Colonic mucosa (tissue), 4 donors: ENCODE results near the gene GALNT13. TPM values are rescaled to one million over a fixed set of nuclear protein-coding genes. Genes with fewer than 3 reads are reported as not detected.

Experiments used
- DNase-seq: peaks from one replicate; pipeline ENCODE4 v3.0.0-alpha.2; 2020
- H3K27ac ChIP-seq: fragments of 200-600 bp; one replicate; pipeline ENCODE4 v1.8.0; 2021
- H3K27me3 ChIP-seq: fragments of 200-600 bp; one replicate; pipeline ENCODE4 v1.8.0; 2021
- H3K36me3 ChIP-seq: fragments of 200-600 bp; one replicate; pipeline ENCODE4 v1.8.0; 2021
- H3K4me1 ChIP-seq: fragments of 200-600 bp; one replicate; pipeline ENCODE4 v1.8.0; 2021; ENCODE audit warnings: mild to moderate bottlenecking
- H3K4me3 ChIP-seq: fragments of 200-600 bp; one replicate; pipeline ENCODE4 v1.8.0; 2021
- H3K9ac ChIP-seq, 2 donors: one replicate each; pipeline ENCODE4 v1.7.0; 2013; ENCODE audit warnings: control low read depth in 2 of 2, low read depth in 2 of 2, low read length in 2 of 2
- H3K9me3 ChIP-seq: fragments of 200-600 bp; one replicate; pipeline ENCODE4 v1.8.0; 2021
- CTCF ChIP-seq: fragments of 200-600 bp; IDR thresholded peaks from one replicate; pipeline ENCODE4 v1.8.0; 2022; ENCODE audit warnings: antibody characterized with exemption, mild to moderate bottlenecking
- intact Hi-C: fragments of 100-400 bp; cut with DNase I; formaldehyde crosslinking; loops from one replicate; pipeline ENCODE4 v1.14.1; 2022
- total RNA-seq, 2 donors: library from RNA; stranded (reverse); fragmentation: NEBNext Ultra II Directional in 1 of 2; extraction: Animal tissue kit (Norgen Biotek cat#: 25700) in 1 of 2; gene quantifications; one replicate each; pipeline ENCODE4 v1.2.1, GENCODE V29; 2021
- donor health status: healthy.
- donor health status: DM: no; HTN: no; CAD: no.
- donor health status: DM: no; HTN: no; CAD: no.

GALNT13 gene
- total RNA-seq, 2 donors from 2014 or later: 0.07 to 0.40 TPM

GRCh38 chr2:154013514-154013913 is 141.8 kb downstream of the GALNT13 start:
- Histone ChIP-seq H3K4me1 (no peaks in the 10 kb centered on the region), H3K9me3 (no peaks in the 10 kb centered on the region), H3K4me3 (no peak overlapping the region), H3K36me3 (no peaks in the 10 kb centered on the region), H3K27ac (no peak overlapping the region), H3K9ac (no peak overlapping the region), H3K27me3 (no peaks in the 10 kb centered on the region)
- TF ChIP-seq CTCF: no peak
- DNase-seq: no peak
- intact Hi-C loops: no loop called here

- Histone ChIP-seq H3K9ac (no peak overlapping the region), H3K4me3 (no peak overlapping the region), H3K27ac (no peak overlapping the region), H3K27me3 (no peaks in the 10 kb centered on the region), H3K36me3 (no peaks in the 10 kb centered on the region), H3K4me1 (no peaks in the 10 kb centered on the region), H3K9me3 (no peaks in the 10 kb centered on the region)
- TF ChIP-seq CTCF: no peak
- intact Hi-C loops: no loop called here
- DNase-seq: no peak
Observed at GRCh38 chr2:154015233-154015632, 143.5 kb downstream of the GALNT13 start.

GRCh38 chr2:154029504-154029903 is 157.8 kb downstream of the GALNT13 start:
- Histone ChIP-seq H3K27ac (no peak overlapping the region), H3K4me3 (no peak overlapping the region), H3K36me3 (no peaks in the 10 kb centered on the region), H3K9me3 (no peaks in the 10 kb centered on the region), H3K9ac (no peak overlapping the region), H3K4me1 (no peaks in the 10 kb centered on the region), H3K27me3 (no peaks in the 10 kb centered on the region)
- DNase-seq: no peak
- intact Hi-C loops: no loop called here
- no peak for TF ChIP-seq CTCF

GRCh38 chr2:154032220-154032619 is 160.5 kb downstream of the GALNT13 start:
- Histone ChIP-seq H3K4me3 (no peak overlapping the region), H3K9ac (no peak overlapping the region), H3K9me3 (no peaks in the 10 kb centered on the region), H3K36me3 (no peaks in the 10 kb centered on the region), H3K4me1 (no peaks in the 10 kb centered on the region), H3K27me3 (no peaks in the 10 kb centered on the region), H3K27ac (no peak overlapping the region)
- TF ChIP-seq CTCF: no peak
- intact Hi-C loops: no loop called here
- no peak for DNase-seq

GRCh38 chr2:154046493-154046892 is 174.8 kb downstream of the GALNT13 start:
- Histone ChIP-seq H3K27ac (no peak overlapping the region), H3K27me3 (no peaks in the 10 kb centered on the region), H3K4me3 (no peak overlapping the region), H3K4me1 (no peaks in the 10 kb centered on the region), H3K9ac (no peak overlapping the region), H3K9me3 (no peaks in the 10 kb centered on the region), H3K36me3 (no peaks in the 10 kb centered on the region)
- TF ChIP-seq CTCF: no peak
- intact Hi-C loops: no loop called here
- no peak for DNase-seq

- TF ChIP-seq CTCF: no peak
Observed at GRCh38 chr2:154048905-154049304, 177.2 kb downstream of the GALNT13 start.

More at GRCh38 chr2:154048905-154049304, 177.2 kb downstream of the GALNT13 start:
- Histone ChIP-seq H3K4me3 (no peak overlapping the region), H3K9ac (no peak overlapping the region), H3K4me1 (no peaks in the 10 kb centered on the region), H3K9me3 (no peaks in the 10 kb centered on the region), H3K27me3 (no peaks in the 10 kb centered on the region), H3K27ac (no peak overlapping the region), H3K36me3 (no peaks in the 10 kb centered on the region)
- intact Hi-C loops: no loop called here
- no peak for DNase-seq
